Upper lobe of left lung (tissue), 4 donors: ENCODE measurements around the gene ATG7.

Experiments used
- EP300 ChIP-seq, 4 donors: sonication (generic); formaldehyde crosslinking; IDR thresholded peaks; one replicate each; pipeline ENCODE4 v1.5.1; 2017; ENCODE audit warnings: antibody characterized with exemption in 4 of 4, control low read depth in 2 of 4
- POLR2A ChIP-seq, 4 donors: fragments of 450-650 bp; IDR thresholded peaks; one replicate each; pipeline ENCODE4 v1.5.1; 2016 to 2017; ENCODE audit warnings: antibody characterized with exemption in 4 of 4, mild to moderate bottlenecking in 2 of 4
- POLR2AphosphoS5 ChIP-seq, 2 donors: sonication (generic); formaldehyde crosslinking; IDR thresholded peaks; one replicate each; pipeline ENCODE4 v1.5.1; 2017; ENCODE audit warnings: antibody characterized with exemption in 2 of 2
- TF ChIP-seq, protein P1 (sequence below), 6 experiments: fragments of 450-650 bp in 4 of 6; fragments of 200-600 bp in 2 of 6; sonication (generic) in 2 of 6; IDR thresholded peaks; one replicate each; pipeline ENCODE4 v1.5.1; 2016 to 2019; ENCODE audit warnings: antibody characterized with exemption in 6 of 6

GRCh38 chr3:11282250-11283138 is 10.3 kb downstream of the ATG7 start:
- TF ChIP-seq, protein P1, sequence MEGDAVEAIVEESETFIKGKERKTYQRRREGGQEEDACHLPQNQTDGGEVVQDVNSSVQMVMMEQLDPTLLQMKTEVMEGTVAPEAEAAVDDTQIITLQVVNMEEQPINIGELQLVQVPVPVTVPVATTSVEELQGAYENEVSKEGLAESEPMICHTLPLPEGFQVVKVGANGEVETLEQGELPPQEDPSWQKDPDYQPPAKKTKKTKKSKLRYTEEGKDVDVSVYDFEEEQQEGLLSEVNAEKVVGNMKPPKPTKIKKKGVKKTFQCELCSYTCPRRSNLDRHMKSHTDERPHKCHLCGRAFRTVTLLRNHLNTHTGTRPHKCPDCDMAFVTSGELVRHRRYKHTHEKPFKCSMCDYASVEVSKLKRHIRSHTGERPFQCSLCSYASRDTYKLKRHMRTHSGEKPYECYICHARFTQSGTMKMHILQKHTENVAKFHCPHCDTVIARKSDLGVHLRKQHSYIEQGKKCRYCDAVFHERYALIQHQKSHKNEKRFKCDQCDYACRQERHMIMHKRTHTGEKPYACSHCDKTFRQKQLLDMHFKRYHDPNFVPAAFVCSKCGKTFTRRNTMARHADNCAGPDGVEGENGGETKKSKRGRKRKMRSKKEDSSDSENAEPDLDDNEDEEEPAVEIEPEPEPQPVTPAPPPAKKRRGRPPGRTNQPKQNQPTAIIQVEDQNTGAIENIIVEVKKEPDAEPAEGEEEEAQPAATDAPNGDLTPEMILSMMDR (IDR thresholded peaks at IDR 0.05) = no peak
- TF ChIP-seq POLR2AphosphoS5 (IDR thresholded peaks at IDR 0.05) (no peak), POLR2A (IDR thresholded peaks at IDR 0.05) (no peak), EP300 (IDR thresholded peaks at IDR 0.05) (no peak)
